ENCODE measurements around the gene C2orf42. TPM values are rescaled to one million over a fixed set of nuclear protein-coding genes. Genes with fewer than 3 reads are reported as not detected.
"Not testable (repeated sequence)": the region's sequence is repeated elsewhere in the genome, so short reads cannot be mapped to it uniquely, and the experiment has no call there.

C2orf42 gene
- total RNA-seq, 2 donors from 2014 or later = 7.1 to 11.4 TPM

DNA sequence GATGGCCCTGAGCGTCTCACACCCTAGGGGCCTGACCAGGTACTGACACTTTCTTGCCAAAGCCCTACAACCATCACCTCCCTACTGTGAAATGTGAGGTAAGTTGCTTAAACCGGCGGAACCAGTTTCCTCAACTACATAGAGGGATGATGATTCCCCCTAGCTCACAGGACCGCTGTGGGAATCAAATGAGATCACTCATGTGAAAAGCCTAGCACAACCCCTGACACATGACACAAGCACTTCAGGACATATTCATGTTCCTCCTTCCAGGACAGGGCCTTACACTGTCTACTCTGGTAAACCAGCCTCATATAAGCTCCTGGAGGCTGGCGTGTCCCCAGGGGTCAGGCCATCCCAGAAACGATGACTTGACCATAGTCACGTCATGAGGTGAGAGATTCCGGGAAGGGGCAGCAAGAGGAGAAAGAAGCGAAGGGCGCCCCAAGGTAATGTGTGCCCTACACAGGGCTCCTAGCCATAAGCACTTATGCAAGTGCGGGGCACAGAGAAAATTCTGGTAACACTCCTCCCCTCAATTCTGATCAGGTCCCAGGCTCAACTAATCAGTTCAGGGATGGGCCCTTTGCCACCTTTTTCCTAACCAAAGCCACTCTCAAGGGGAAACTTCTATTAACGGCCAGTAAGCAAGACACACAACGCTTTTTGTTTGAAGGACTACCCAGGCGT lies 49.5 kb downstream of the C2orf42 start:
- peak overlapping the region; percentile 90 to 96 for H3K9ac ChIP-seq (ENCODE audit: low read depth in 2 of 2, low read length in 2 of 2)
- H3K27ac ChIP-seq = peak overlapping the region; percentile 98
- H3K4me3 ChIP-seq = peak overlapping the region; percentile 51
- TF ChIP-seq, protein P1, sequence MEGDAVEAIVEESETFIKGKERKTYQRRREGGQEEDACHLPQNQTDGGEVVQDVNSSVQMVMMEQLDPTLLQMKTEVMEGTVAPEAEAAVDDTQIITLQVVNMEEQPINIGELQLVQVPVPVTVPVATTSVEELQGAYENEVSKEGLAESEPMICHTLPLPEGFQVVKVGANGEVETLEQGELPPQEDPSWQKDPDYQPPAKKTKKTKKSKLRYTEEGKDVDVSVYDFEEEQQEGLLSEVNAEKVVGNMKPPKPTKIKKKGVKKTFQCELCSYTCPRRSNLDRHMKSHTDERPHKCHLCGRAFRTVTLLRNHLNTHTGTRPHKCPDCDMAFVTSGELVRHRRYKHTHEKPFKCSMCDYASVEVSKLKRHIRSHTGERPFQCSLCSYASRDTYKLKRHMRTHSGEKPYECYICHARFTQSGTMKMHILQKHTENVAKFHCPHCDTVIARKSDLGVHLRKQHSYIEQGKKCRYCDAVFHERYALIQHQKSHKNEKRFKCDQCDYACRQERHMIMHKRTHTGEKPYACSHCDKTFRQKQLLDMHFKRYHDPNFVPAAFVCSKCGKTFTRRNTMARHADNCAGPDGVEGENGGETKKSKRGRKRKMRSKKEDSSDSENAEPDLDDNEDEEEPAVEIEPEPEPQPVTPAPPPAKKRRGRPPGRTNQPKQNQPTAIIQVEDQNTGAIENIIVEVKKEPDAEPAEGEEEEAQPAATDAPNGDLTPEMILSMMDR (IDR thresholded peaks at IDR 0.05) = no peak
- no peaks in the 10 kb centered on the region for H3K27me3 ChIP-seq
- H3K36me3 ChIP-seq = no peaks in the 10 kb centered on the region
- H3K4me1 ChIP-seq = peaks cover 6% of the 10 kb centered on the region
- intact Hi-C loops (cut with DNase I) = loop anchor here (5.0 kb wide), 1 partner anchor 54 kb away; the partner anchor contains the start of gene PCBP1
- DNase-seq = peak; percentile 80
- no peaks in the 10 kb centered on the region for H3K9me3 ChIP-seq

DNA sequence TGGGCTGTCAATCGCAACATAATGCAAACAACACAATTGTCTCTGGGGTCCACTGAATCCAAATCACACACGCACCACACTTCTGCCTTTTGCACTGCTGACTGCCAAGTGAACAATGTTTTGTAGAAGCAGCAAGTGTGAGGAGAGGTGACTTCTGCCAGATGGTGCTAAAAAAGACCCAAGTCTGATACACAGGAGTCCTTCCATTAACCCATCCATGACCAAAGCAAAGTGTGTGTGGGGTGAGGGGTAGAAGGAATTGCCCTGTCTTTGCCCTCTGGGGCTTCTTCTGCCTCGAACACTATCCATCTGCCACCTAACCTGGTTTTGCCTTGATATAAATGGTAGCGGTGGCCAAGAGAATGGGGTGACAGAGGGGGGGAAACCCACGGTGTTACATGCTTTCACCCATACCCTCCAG lies 50.0 kb downstream of the C2orf42 start:
- TF ChIP-seq, protein P1 (IDR thresholded peaks at IDR 0.05) = peak; percentile 28
- Histone ChIP-seq H3K27me3 (no peaks in the 10 kb centered on the region), H3K4me3 (no peak overlapping the region), H3K9ac (ENCODE audit: low read depth in 2 of 2, low read length in 2 of 2) (peak overlapping the region; percentile 50 to 96), H3K36me3 (no peaks in the 10 kb centered on the region), H3K27ac (peak overlapping the region; percentile 98), H3K4me1 (peaks cover 6% of the 10 kb centered on the region), H3K9me3 (no peaks in the 10 kb centered on the region)
- intact Hi-C loops (cut with DNase I) = loop anchor here (5.0 kb wide), 1 partner anchor 54 kb away; the partner anchor contains the start of gene PCBP1
- DNase-seq = no peak

DNA sequence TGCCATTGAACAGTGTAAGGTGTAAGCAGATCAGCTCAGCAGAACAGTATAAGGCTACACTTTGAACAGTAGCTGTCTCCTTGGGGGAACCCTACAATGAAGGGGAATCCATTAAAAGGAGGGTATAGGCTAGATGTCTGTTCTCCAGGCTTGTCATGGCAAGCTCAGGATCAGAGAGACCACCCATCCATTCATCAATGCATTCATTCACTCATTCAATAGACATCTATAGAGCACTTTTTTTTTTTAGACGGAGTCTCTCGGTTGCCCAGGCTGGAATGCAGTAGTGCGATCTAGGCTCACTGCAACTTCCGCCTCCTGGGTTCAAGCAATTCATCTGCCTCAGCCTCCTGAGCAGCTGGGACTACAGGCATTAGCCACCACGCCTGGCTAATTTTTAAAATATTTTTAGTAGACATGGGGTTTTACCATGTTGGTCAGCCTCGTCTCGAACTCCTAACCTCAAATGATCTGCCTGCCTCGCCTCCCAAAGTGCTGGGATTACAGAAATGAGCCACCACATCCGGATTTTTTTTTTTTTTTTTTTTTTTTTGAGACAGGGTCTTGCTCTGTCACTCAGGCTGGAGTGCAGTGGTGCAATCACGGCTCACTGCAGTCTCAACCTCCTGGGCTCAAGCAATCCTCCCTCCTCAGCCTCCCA lies 56.4 kb downstream of the C2orf42 start:
- DNase-seq; H3K27me3 ChIP-seq; H3K9ac ChIP-seq (ENCODE audit: low read depth in 2 of 2, low read length in 2 of 2); intact Hi-C loops (cut with DNase I); H3K4me3 ChIP-seq; H3K9me3 ChIP-seq; H3K4me1 ChIP-seq; H3K36me3 ChIP-seq: not testable (repeated sequence)
- H3K27ac ChIP-seq = peak overlapping the region; percentile 90

DNA sequence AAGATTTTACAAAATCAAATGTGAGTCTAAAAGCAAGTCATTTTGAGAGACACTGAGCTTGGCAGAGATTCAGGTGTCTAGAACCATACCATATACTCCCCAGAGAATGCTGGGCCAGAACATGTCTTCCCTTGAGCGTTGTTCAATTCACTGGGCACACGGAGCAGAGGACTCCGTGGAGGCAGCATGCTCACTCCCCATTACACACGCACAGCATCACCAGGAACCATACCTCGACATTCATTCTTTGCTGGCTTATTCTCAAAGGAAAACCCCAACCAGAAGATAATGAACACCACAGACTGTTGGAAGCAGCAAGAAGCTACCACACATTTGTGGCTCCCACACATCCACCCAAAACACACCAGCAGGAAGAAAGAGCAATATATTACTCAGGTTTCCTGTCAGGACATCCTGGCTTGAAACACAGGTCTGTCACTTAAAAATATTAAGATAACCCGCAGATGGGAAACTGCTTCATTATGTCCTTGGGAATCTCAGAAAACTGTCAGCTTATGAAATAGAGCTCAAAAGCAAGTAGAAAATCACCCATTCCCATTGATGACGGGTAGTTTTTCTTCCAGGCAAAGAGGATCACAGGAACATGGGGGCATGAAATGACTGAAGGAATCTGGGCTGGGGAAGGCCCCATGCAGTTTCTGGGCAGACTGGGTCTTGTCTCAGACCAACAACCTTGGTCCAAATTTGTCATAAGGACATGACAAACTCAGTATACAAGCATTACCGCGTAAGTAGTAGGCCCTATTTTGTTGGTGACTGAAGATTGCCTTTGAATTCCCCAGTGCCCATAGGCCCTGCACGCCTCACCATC lies 57.1 kb downstream of the C2orf42 start:
- Histone ChIP-seq H3K36me3 (no peaks in the 10 kb centered on the region), H3K9me3 (no peaks in the 10 kb centered on the region), H3K9ac (ENCODE audit: low read depth in 2 of 2, low read length in 2 of 2) (peak overlapping the region in 1 of 2 donors; percentile 78), H3K4me3 (no peak overlapping the region), H3K27ac (peak overlapping the region; percentile 90), H3K27me3 (no peaks in the 10 kb centered on the region), H3K4me1 (peaks cover 8% of the 10 kb centered on the region)
- TF ChIP-seq, protein P1 (IDR thresholded peaks at IDR 0.05) = no peak
- no peak for DNase-seq
- intact Hi-C loops (cut with DNase I) = no loop called here

DNA sequence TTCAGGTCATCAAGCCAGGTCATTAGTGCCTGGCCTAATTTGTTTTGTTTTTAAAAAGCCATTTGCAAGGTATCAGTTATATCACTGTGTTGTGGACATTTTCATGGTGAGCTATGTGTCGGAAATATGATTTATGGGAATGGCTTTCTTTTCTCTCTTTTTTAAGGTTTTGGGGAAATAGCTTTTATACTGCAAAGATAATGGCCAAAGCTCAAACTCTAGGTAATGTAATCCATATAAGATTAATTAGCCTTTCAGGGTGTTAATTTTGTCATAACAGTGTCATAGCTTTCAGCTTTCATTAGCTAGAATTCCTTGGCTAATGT lies 57.7 kb downstream of the C2orf42 start:
- Histone ChIP-seq H3K27ac (peak overlapping the region; percentile 90), H3K27me3 (no peaks in the 10 kb centered on the region), H3K9ac (ENCODE audit: low read depth in 2 of 2, low read length in 2 of 2) (peak overlapping the region; percentile 51 to 78), H3K4me1 (peaks cover 8% of the 10 kb centered on the region), H3K4me3 (no peak overlapping the region), H3K36me3 (no peaks in the 10 kb centered on the region), H3K9me3 (no peaks in the 10 kb centered on the region)
- intact Hi-C loops (cut with DNase I) = no loop called here
- TF ChIP-seq, protein P1 (IDR thresholded peaks at IDR 0.05) = no peak
- no peak for DNase-seq

Data from colonic mucosa (tissue), 4 donors.